ENCODE results near the gene ATN1. TPM values are rescaled to one million over a fixed set of nuclear protein-coding genes. Genes with fewer than 3 reads are reported as not detected.

Gene ATN1
- total RNA-seq, 1 donor from 2014 or later = 118 TPM

DNA sequence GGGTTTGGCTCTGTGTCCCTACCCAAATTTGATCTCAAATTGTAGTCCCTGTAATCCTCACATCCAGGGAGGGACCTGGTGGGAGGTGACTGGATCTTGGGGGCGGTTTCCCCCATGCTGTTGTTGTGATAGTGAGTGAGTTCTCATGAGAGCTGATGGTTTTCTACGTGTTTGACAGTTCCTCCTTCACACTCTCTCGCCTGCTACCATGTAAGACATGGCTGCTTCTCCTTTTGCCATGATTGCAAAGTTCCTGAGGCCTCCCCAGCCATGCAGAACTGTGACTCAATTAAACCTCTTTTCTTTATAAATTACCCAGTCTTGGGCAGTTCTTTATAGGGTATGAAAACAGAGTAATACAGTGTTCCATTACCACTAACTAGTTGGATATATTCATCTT is 33.4 kb upstream of the ATN1 start:
- Mint-ChIP-seq H3K27ac (ENCODE audit: unreplicated experiment) (no peak overlapping the region), H3K4me1 (peaks cover 20% of the 10 kb centered on the region), H3K9me3 (peaks cover 4% of the 10 kb centered on the region), H3K4me3 (no peak overlapping the region), H3K36me3 (ENCODE audit: low read depth) (peaks cover 2% of the 10 kb centered on the region), H3K27me3 (ENCODE audit: low read depth) (no peaks in the 10 kb centered on the region)
- no peak for DNase-seq (ENCODE audit: low read depth, low spot score)
- TF ChIP-seq, protein P1, sequence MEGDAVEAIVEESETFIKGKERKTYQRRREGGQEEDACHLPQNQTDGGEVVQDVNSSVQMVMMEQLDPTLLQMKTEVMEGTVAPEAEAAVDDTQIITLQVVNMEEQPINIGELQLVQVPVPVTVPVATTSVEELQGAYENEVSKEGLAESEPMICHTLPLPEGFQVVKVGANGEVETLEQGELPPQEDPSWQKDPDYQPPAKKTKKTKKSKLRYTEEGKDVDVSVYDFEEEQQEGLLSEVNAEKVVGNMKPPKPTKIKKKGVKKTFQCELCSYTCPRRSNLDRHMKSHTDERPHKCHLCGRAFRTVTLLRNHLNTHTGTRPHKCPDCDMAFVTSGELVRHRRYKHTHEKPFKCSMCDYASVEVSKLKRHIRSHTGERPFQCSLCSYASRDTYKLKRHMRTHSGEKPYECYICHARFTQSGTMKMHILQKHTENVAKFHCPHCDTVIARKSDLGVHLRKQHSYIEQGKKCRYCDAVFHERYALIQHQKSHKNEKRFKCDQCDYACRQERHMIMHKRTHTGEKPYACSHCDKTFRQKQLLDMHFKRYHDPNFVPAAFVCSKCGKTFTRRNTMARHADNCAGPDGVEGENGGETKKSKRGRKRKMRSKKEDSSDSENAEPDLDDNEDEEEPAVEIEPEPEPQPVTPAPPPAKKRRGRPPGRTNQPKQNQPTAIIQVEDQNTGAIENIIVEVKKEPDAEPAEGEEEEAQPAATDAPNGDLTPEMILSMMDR (conservative IDR thresholded peaks at IDR 0.05) = no peak

DNA sequence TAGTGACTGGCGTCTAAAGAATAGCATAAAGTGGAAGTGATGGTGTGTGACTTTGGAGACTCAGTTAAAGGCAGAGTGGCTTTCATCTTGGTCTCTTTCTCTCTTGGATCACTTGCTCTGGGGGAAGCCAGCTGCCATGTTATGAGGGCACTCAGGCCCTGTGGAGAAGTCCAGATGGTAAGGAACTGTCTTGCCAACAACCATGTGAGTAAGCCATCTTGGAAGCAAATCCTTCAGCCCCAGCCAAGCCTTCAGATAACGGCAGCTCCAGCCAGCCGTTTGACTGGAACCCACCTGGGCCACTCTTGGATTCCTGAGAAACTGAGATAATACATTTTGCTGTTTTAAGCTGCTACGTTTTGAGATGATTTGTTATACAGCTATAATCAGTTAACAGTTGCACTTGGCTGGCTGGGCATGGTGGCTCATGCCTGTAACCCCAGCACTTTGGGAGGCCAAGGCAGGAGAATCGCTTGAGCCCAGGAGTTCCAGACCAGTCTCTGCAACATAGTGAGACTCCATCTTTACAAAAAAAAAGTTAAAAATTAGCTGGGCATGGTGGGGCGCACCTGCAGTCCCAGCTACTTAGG is 30.8 kb upstream of the ATN1 start:
- no peak overlapping the region for H3K4me3 Mint-ChIP-seq
- TF ChIP-seq, protein P1 (conservative IDR thresholded peaks at IDR 0.05) = no peak
- DNase-seq (ENCODE audit: low read depth, low spot score) = no peak
- H3K27ac Mint-ChIP-seq (ENCODE audit: unreplicated experiment) = no peak overlapping the region
- H3K4me1 Mint-ChIP-seq = peaks cover 10% of the 10 kb centered on the region
- no peaks in the 10 kb centered on the region for H3K27me3 Mint-ChIP-seq (ENCODE audit: low read depth)
- no peaks in the 10 kb centered on the region for H3K36me3 Mint-ChIP-seq (ENCODE audit: low read depth)
- peaks cover 4% of the 10 kb centered on the region for H3K9me3 Mint-ChIP-seq

- H3K4me3 Mint-ChIP-seq = no peak overlapping the region
- no peak for DNase-seq (ENCODE audit: low read depth, low spot score)
- peaks cover 4% of the 10 kb centered on the region for H3K9me3 Mint-ChIP-seq
- peaks cover 5% of the 10 kb centered on the region for H3K4me1 Mint-ChIP-seq
- no peaks in the 10 kb centered on the region for H3K36me3 Mint-ChIP-seq (ENCODE audit: low read depth)
- H3K27me3 Mint-ChIP-seq (ENCODE audit: low read depth) = no peaks in the 10 kb centered on the region
- no peak overlapping the region for H3K27ac Mint-ChIP-seq (ENCODE audit: unreplicated experiment)
- TF ChIP-seq, protein P1 (conservative IDR thresholded peaks at IDR 0.05) = no peak
Measured at GRCh38 chr12:6899427-6899826, 28.3 kb upstream of the ATN1 start.

GRCh38 chr12:6899837-6900519 is 27.8 kb upstream of the ATN1 start:
- Mint-ChIP-seq H3K36me3 (ENCODE audit: low read depth) (no peaks in the 10 kb centered on the region), H3K4me3 (no peak overlapping the region), H3K27ac (ENCODE audit: unreplicated experiment) (no peak overlapping the region), H3K27me3 (ENCODE audit: low read depth) (no peaks in the 10 kb centered on the region), H3K9me3 (peaks cover 4% of the 10 kb centered on the region), H3K4me1 (peaks cover 5% of the 10 kb centered on the region)
- DNase-seq (ENCODE audit: low read depth, low spot score) = no peak
- TF ChIP-seq, protein P1 (conservative IDR thresholded peaks at IDR 0.05) = no peak

DNA sequence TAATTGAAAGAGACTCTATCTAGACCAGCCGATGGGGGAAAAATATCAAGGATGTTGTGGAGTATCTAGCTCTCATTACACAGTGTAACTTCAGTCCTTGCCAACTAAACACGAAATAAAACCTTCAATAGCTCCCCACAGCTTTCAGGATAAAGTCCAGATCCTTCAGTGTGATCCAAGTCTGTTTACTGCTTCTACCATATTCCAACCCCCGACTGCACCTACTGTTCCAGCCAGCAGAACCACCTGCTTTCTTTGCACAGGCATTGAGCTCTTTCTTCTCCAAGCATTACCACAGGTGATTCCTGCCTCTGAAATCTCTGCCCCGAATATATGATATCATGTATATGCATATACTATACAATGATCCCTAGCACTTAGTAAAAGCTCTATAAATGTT is 25.3 kb upstream of the ATN1 start:
- Mint-ChIP-seq H3K36me3 (ENCODE audit: low read depth) (no peaks in the 10 kb centered on the region), H3K27ac (ENCODE audit: unreplicated experiment) (no peak overlapping the region), H3K4me3 (no peak overlapping the region), H3K9me3 (no peaks in the 10 kb centered on the region), H3K4me1 (peaks cover 5% of the 10 kb centered on the region), H3K27me3 (ENCODE audit: low read depth) (no peaks in the 10 kb centered on the region)
- TF ChIP-seq, protein P1 (conservative IDR thresholded peaks at IDR 0.05) = no peak
- no peak for DNase-seq (ENCODE audit: low read depth, low spot score)
